Lower leg skin (tissue), 3 donors: Measurements from ENCODE around the gene CLEC3B.

Source experiments
- POLR2A ChIP-seq, 2 donors: fragments of 450-650 bp; IDR thresholded peaks; one replicate each; pipeline ENCODE4 v1.6.1; 2016 to 2017; ENCODE audit warnings: antibody characterized with exemption in 2 of 2, mild to moderate bottlenecking in 1 of 2, moderate library complexity in 1 of 2
- TF ChIP-seq, protein P1 (sequence below), 3 donors: fragments of 450-650 bp; IDR thresholded peaks; one replicate each; pipeline ENCODE4 v1.5.1; 2016; ENCODE audit warnings: antibody characterized with exemption in 3 of 3, mild to moderate bottlenecking in 3 of 3, moderate library complexity in 2 of 3

DNA sequence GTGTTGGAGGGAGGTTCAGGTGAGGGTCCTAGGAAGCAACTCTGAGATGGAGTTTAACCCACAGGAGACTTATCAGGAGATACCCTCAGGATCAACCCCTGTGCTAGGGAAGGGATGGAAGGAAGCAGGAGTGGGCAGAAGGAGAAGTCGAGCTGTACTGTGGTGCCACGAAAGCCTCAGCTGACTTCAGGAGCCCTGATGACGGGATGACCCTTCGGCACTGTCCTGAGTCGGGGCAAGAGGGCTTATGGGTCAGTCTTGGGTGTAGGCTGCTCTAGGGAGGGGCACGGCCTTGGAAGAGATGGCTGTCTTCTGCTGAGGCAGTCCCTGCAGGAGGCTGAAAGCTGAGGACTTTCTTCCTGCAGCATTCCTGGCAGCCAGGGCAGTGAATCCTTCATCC is 7.7 kb downstream of the CLEC3B start:
- TF ChIP-seq, protein P1, sequence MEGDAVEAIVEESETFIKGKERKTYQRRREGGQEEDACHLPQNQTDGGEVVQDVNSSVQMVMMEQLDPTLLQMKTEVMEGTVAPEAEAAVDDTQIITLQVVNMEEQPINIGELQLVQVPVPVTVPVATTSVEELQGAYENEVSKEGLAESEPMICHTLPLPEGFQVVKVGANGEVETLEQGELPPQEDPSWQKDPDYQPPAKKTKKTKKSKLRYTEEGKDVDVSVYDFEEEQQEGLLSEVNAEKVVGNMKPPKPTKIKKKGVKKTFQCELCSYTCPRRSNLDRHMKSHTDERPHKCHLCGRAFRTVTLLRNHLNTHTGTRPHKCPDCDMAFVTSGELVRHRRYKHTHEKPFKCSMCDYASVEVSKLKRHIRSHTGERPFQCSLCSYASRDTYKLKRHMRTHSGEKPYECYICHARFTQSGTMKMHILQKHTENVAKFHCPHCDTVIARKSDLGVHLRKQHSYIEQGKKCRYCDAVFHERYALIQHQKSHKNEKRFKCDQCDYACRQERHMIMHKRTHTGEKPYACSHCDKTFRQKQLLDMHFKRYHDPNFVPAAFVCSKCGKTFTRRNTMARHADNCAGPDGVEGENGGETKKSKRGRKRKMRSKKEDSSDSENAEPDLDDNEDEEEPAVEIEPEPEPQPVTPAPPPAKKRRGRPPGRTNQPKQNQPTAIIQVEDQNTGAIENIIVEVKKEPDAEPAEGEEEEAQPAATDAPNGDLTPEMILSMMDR (IDR thresholded peaks at IDR 0.05), result no peak
- TF ChIP-seq POLR2A (IDR thresholded peaks at IDR 0.05), result no peak
